ENCODE measurements around the gene DDX51. TPM values are rescaled to one million over a fixed set of nuclear protein-coding genes. Genes with fewer than 3 reads are reported as not detected.

The DDX51 gene
- total and polyA plus RNA-seq, 2 of the 4 experiments (the other 2 are of a cell fraction), result 3.8 to 14.5 TPM

DNA sequence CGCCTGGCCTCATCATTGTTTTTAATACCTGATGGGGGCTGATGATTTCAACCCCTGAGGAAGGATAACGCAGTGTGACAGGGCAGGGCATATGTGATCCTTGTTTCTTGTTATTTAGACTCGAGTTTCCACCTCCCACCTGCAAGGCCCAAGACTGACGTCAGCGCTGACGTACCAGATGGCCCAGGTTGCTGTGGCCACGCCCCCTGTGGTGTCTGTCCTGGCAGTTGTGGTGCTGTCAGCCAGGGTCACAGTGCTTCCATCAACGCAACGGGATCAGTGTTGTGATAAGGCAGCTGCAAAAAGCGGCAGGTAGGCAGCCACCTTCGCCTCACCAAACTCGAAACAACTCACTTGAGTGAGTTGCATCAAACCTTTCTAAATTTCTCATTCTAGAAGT, 18.4 kb downstream of the DDX51 start:
- no peaks in the 10 kb centered on the region for H4K20me1 ChIP-seq (ENCODE audit: insufficient read depth, low read length)
- no TSS peak for BruUV-seq (replicated peaks)
- no peak overlapping the region for H4K8ac ChIP-seq (ENCODE audit: low read depth in 2 of 2, low read length in 2 of 2)
- intact Hi-C loops (cut with micrococcal nuclease), result no loop called here
- H3K9me3 ChIP-seq (ENCODE audit: control insufficient read depth, insufficient read depth, low read length), result peaks cover 2% of the 10 kb centered on the region; the same call in 1 of the 2 replicates
- H3K4me2 ChIP-seq (ENCODE audit: low read depth, low read length), result no peak overlapping the region
- ATAC-seq (ENCODE audit: low read depth) (no peak), DNase-seq (no peak)
- in situ Hi-C loops (cut with MboI; ENCODE audit: low sequenced_read_pairs), result no loop called here
- no peaks in the 10 kb centered on the region for H3K4me1 ChIP-seq (ENCODE audit: control insufficient read depth, insufficient read depth, low read length)
- H3K79me1 ChIP-seq (ENCODE audit: low read depth in 1 of 2, low read length in 2 of 2), result no peaks in the 10 kb centered on the region
- H3K27ac ChIP-seq (ENCODE audit: insufficient read depth, low read length), result no peak overlapping the region
- POLR2A ChIA-PET (ENCODE audit: unreplicated experiment), result no interaction called here
- H3K27me3 ChIP-seq (ENCODE audit: control insufficient read depth, insufficient read depth, low read length), result no peaks in the 10 kb centered on the region
- WGBS, 2 experiments (ENCODE audit: extremely low coverage in 2 of 2, insufficient read length in 1 of 2), result 100% methylated on average over 3 of the region's 12 CpGs; no CpG with 5 or more reads in 1 of the 2 experiments
- no peak overlapping the region for H3K4me3 ChIP-seq (ENCODE audit: insufficient read depth, low read depth, low read length)
- no peak overlapping the region for H3K4ac ChIP-seq (ENCODE audit: low read depth, low read length)
- no peak overlapping the region for H2BK20ac ChIP-seq (ENCODE audit: low read depth, low read length)
- no peak overlapping the region for H2AK9ac ChIP-seq (replicated peaks; ENCODE audit: low read depth, low read length, poor library complexity)
- no peak for TF ChIP-seq RAD21 (IDR thresholded peaks at IDR 0.05; ENCODE audit: low read length)
- TF ChIP-seq SMC3 (IDR thresholded peaks at IDR 0.05; ENCODE audit: low read depth, low read length), result no peak
- no peak overlapping the region for H3K18ac ChIP-seq (ENCODE audit: low read depth, low read length)
- no peak overlapping the region for H2AK5ac ChIP-seq (ENCODE audit: low read depth, low read length)
- no peak overlapping the region for H2BK15ac ChIP-seq (ENCODE audit: low read depth, low read length)
- no peak overlapping the region for H2AFZ ChIP-seq (replicated peaks; ENCODE audit: low read length, poor library complexity)
- no peak overlapping the region for H4K91ac ChIP-seq (ENCODE audit: insufficient read depth, low read depth, low read length)
- dilution Hi-C loops (cut with HindIII; ENCODE audit: low sequenced_read_pairs, unreplicated experiment), result no loop called here
- peaks cover 41% of the 10 kb centered on the region for H3K36me3 ChIP-seq (ENCODE audit: control insufficient read depth, insufficient read depth, low read length)
- CTCF ChIA-PET, result no interaction called here
- H4K5ac ChIP-seq (ENCODE audit: low read depth, low read length), result no peak overlapping the region
- no peak overlapping the region for H3K14ac ChIP-seq (replicated peaks; ENCODE audit: low read depth, low read length)
- H2BK120ac ChIP-seq (ENCODE audit: low read depth, low read length), result no peak overlapping the region
- no peak overlapping the region for H3K9ac ChIP-seq (ENCODE audit: low read depth, low read length)
- no peak overlapping the region for H2BK5ac ChIP-seq (ENCODE audit: low read depth, low read length, poor library complexity, severe bottlenecking)
- H3K9me1 ChIP-seq (ENCODE audit: insufficient read depth, low read length), result no peaks in the 10 kb centered on the region
- no peak overlapping the region for H3K56ac ChIP-seq (ENCODE audit: extremely low read depth, insufficient read depth, low read length)
- H3K23ac ChIP-seq (ENCODE audit: low read depth, low read length), result no peak overlapping the region
